NCI-H146 (cell line): ENCODE results near the gene MCC.

Experiments used
- DNase-seq: peaks from one replicate; lab custom pipeline; 2025; lab: John Stamatoyannopoulos, UW

Gene MCC

GRCh38 chr5:113270086-113270485, 218.2 kb downstream of the MCC start:
- DNase-seq, result no peak

DNA sequence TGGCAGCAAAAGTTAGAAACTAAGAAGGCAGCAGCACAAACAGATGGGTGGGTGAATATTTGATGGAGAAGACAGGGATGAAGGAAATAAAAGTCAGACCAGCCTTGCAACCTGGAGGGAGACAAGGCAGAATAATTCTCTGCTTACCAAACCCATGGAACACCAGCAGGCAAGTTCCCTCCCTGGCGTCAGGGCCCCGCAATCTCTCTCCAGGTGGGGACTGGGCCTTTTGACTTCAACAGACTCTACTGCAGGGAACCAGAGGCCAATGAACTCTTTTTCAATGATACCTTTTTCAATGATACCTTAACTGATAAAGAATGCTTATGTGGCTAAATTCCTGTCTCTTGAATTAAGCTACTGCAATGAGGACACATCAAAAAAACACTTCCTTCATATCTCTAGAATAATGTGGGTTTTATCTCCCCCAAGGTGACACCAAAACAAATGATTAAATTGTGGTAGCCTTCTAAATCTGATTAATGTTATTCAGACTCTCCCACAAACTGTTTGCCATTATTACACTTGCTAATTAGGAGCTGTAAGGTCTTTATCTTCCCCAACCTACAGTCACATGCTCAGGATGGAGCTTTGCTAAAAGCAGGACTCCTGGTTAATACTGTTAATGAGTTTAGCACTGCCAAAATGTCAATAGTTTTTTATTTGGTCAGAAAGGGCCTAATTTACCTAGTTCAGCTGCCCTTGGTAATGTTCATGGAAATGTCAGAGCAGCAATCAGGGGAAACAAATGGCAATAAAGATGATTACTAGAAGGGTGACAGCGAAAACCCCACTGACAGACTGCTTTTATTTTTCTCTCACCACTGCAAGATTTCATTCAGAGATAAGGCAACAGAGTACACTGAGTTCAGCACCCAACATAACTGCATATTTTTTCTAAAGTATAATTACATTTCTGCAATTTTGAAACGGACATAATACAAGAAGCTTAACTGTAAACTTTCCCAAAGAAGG, 218.9 kb downstream of the MCC start:
- no peak for DNase-seq

DNA sequence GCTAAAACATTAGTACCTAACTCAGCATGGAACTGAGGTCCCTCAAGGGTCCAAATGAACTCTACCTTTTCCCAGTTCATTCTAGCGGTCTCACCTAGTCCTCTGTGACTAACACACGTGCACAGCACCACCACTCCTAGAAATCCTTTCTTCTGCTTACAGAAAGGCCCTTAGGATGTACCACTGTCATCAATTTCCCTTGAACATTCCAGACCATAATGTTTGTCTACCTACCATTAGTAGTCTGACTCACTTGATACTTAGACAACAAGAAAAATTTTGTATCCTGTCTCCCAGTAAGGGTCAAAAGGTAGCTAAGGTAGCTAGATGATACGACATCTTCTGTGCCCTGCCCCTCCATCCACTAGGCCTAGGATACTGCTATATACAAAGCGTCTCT, 220.0 kb downstream of the MCC start:
- no peak for DNase-seq

GRCh38 chr5:113267361-113267900, 220.8 kb downstream of the MCC start:
- no peak for DNase-seq

GRCh38 chr5:113266913-113267227, 221.4 kb downstream of the MCC start:
- DNase-seq, result no peak

DNA sequence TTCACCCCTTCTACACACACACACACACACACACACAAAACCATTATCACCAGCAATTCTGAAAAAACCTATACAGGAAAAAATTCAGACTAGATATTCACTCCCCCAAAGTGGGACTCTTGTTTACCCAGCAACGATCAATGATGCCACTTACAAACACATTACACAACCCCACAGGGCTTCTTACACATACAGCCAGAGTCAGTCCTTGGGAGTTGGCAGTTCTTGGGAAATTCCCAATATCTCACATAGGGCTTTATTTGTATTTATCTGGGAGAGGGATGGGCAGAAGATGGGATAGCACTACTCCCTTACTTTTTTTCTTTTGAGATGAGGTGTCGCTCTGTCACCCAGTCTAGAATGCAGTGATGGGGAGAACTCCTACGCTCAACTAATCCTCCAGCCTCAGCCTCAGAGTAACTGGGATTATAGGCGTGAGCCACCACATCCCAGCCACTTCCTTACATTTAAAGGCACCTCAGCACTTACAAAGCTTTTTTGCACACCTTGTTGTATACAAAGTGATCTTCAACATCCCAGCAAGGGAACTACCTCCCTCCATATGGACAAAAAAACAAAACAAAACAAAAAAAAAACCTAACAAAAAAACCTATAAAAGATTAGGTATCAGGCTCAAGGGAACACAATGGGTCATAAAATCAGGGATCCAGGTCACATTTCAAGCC, 221.9 kb downstream of the MCC start:
- DNase-seq, result no peak

DNA sequence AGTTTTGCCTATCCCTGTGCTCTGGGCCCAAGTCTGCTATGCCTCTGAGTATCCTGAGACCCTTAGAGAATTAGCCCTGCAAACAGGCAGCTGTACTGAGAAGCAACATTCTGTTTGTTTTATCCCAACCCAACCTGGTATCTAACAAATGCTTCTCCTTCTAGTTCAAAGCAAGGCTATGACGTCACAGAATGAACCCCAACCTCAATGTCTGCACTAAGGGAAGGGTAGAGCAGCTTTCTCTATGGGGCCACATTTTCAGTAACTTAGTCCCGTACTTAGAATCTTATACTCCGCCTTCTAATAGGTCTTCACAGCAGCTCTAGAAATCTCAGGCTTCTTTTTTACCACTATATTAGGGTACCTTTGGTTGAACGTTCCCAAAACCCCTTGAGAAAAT, 223.1 kb downstream of the MCC start:
- DNase-seq, result no peak

- DNase-seq, result no peak
Observed at GRCh38 chr5:113264046-113264445, 224.2 kb downstream of the MCC start.

GRCh38 chr5:113263545-113263944, 224.7 kb downstream of the MCC start:
- no peak for DNase-seq

DNA sequence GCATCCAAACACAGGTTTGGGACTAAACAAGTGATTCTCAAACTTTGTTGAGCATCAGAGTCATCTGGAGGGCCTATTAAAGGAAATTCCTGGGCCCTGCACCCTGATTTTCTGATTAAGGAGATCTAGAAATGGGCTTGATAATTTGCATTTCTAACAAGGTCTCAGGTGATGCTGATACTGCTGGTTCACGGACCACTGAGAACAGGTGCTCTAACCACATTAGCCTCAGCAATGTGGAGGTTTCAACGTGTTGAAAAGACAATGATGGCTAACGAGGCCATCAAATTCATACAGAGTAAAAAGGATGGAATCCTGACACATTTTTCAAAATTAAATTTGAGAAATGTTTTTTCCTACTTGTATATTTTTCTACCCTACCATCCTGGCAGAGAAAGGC, 225.6 kb downstream of the MCC start:
- DNase-seq, result no peak

DNA sequence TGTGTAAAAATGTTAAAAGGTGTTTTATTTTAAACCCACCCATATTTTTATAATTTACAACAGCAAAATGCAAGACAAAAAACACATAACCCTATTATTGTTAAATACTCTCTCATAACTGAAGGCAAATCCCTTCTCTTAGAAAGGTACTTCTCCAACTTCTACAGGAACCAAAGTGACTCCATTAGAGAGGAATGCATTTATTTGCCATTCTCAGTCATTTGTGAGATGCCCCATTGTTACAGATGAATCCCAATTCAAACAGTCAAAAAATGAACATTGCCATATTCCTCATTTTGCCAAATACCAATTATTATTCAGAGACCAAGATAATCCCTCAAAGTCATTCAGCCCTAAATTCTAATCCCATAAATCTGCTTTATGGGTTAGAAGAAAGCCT, 229.2 kb downstream of the MCC start:
- DNase-seq, result no peak

DNA sequence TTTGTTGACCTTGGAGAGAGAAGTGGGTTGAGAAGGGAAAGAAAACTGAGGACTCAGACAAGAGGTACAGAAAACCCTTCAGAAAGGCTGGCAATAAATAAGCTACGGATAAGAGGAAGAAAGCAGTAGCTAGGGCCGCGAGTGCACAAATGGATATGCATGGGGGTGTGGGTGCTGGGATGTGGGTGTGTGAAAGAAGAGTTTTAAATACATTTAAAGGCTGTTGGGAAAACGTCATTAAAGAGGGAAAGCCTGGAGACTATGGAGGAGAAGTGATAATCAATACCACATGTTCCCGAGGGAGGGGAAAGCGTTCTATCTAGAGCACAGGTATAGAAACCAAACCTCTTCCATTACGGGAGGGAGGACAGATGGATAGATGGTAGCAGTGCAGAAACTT, 230.7 kb downstream of the MCC start:
- no peak for DNase-seq

DNA sequence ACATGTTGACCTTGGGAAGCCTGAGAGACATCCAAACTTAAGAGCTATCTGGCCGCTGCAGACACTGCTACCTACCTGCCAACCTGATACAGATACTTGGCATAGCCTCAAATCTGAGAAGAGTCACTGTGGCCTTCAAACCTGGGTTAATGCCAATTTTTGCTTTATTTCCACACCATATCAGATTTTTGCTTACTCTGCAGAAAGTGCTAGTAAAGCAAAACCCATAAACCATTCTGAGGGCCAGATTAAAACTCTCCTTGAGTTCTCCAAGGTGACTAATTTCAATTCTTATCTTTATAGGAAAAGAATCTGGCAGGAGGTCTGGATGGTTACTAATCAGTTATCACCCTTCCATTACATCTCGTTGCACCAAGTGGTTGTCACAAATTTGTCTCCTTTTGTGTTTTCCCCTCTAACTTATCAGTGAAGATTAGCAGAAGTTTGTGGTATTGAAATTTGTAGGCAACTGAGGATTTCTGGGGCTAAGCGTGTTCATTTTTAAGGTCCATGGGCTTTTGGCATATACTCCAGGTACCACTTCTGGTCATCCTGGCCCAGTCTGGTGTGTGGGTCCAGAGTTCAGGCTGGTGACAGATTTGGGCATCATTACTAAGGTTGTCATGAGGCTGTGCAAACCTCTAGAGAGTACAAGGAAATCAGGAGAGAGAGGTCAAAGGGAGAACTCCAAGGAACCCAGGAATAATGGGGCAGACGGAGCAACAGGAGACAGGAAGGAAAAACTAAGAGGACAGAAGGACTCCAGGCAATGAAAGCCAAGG, 231.4 kb downstream of the MCC start:
- no peak for DNase-seq

DNA sequence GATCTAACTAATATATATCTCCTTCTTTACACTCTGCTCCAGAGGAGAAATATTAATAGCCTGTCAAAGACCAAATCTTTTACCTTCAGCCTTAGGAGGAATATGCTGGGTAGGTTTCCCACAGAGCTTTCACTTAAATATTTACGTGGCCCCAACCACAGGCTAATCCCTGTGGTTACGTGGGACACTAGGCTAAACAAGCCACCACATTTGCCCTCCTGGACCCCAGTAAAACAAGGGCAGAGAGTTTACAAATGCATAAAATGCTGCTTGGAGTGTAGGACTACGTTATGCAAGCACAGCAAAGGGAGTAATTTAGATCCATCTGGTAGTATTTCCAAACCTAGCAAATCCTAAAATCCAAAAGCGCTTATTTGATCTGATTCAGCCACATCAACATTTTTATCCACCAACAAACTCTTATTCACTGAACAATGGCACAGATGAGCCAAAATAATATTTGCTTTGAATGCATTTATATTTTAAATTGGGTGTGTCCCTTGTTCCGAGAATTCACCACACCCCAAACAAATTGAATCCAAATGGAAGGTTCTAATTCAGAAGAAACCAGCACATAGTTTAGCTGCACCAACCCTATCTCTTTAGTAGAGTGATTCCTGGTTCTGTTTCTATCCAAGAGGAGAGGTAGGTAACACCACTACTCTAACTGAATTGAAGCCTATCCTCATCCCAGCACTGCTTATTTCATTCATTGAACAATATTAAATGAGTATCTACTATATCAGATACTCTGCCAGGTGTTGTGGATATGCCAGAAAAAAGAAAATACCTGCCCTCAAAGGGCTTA, 232.5 kb downstream of the MCC start:
- DNase-seq, result no peak

DNA sequence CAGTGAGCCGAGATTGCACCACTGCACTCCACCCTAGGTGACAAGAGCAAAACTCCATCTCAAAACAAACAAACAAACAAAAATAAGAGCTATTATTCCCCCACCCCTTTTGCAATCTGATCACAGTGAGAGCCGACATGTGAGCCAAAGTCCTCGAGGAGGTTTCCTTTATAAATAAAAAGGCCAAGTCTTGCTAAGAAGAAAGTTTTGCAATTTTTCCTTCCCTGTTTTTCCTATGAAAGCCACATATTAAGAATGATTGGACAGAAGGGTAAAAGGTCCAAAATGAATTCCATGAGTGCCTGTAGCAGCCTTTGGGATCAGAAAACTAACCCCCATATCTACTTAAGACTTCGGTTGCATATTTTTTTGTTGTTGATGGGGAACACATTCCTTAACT, 233.1 kb downstream of the MCC start:
- no peak for DNase-seq

DNA sequence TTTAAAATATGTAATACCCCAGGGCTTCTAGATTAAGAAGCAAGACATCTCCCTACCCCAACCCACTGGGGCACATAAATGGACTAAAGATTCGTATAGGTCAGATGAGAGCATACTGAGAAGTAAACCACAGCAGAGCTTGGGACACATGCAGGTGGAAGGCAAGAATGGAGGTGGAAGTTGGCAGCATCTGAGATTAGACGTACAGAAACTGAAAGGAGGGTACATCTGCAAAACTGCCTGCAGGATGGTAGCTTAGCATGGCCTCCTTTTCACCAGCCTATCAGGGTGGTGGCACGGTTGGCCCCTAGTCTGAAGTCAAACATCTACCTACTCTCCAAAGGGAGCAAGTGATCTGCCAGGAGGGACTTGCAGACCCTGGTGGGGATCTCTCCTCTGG, 235.2 kb downstream of the MCC start:
- no peak for DNase-seq

GRCh38 chr5:113252066-113252465, 236.2 kb downstream of the MCC start:
- DNase-seq, result no peak

- DNase-seq, result no peak
Observed at GRCh38 chr5:113250341-113250953, 237.8 kb downstream of the MCC start.

DNA sequence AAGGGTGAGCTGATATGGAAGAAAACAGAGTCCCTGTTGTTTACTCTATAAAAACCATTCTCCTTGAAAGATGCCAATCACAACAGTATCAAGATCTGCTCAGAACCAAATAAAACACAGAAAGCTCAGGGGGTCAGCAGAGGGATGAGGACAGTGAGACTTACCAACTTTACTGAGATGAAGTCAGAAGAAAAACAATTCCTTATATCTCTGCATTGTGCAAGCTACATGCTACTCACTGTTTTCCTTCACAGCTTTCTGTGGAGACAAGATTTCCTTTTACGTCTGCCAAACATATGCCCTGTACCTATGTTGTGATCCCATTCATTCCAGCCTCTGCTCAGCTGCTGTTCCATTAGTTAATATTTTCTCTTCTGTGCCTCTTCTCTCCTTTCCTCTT, 239.0 kb downstream of the MCC start:
- no peak for DNase-seq

- DNase-seq, result no peak
Observed at GRCh38 chr5:113246361-113246870, 241.8 kb downstream of the MCC start.
